Measurements from ENCODE around the gene DOCK8.

Gene DOCK8

GRCh38 chr9:318646-319045, 104.0 kb downstream of the DOCK8 start:
- no peak for DNase-seq

GRCh38 chr9:324971-325370, 110.3 kb downstream of the DOCK8 start:
- no peak for DNase-seq

GRCh38 chr9:326667-327066, 112.0 kb downstream of the DOCK8 start:
- DNase-seq = no peak

- no peak for DNase-seq
Observed at GRCh38 chr9:328453-328852, 113.8 kb downstream of the DOCK8 start.

- DNase-seq = no peak
Observed at GRCh38 chr9:331197-331596, 116.5 kb downstream of the DOCK8 start.

DNA sequence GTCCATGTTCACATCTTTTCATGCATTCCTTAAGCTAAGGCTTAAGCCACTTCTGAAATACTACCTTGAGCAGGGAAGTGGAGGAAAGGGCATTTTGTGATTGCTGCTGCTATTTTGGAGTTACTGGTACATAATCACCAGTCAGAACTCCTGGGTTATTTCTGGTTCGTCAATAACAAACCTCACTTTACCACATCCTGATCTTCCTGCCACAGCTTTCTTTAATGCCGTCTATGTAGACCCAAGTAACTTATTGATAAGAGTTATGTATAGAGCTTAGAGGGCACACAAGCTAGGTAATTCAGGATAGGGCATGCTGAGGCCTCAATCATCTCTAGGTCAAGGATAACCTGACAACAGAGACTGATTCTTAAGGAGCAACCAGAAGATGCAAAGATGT, 120.7 kb downstream of the DOCK8 start:
- no peak for DNase-seq

GRCh38 chr9:336039-336438, 121.4 kb downstream of the DOCK8 start:
- peak; percentile 78 for DNase-seq

- no peak for DNase-seq
Observed at GRCh38 chr9:338602-339001, 123.9 kb downstream of the DOCK8 start.

GRCh38 chr9:341634-342421, 127.2 kb downstream of the DOCK8 start:
- DNase-seq = no peak

- no peak for DNase-seq
Observed at GRCh38 chr9:343773-344172, 129.1 kb downstream of the DOCK8 start.

DNA sequence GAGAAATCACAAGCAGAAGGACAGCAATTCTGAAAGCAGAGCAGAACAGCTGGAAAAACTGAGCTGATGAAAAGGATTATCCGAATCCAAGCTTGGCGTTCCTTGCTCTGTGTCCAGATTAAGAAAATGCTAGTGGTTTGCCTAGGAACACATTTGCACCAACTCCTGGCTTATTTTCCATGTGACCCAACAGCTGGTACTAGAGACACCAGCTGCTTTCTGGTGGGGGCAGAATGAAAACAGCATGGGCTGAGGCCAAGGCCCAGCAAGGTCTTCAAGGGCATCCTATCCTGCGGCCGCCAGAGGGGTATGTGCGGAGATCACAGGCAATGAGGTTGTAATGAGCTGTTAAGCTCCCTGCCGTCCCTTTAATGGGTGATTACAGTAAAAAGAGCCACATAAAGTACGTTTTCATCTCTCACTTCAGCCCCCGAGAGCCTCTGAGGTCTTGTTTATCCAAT, 131.5 kb downstream of the DOCK8 start:
- no peak for DNase-seq

- DNase-seq = peak; percentile 20
Observed at GRCh38 chr9:347667-348292, 133.1 kb downstream of the DOCK8 start.

DNA sequence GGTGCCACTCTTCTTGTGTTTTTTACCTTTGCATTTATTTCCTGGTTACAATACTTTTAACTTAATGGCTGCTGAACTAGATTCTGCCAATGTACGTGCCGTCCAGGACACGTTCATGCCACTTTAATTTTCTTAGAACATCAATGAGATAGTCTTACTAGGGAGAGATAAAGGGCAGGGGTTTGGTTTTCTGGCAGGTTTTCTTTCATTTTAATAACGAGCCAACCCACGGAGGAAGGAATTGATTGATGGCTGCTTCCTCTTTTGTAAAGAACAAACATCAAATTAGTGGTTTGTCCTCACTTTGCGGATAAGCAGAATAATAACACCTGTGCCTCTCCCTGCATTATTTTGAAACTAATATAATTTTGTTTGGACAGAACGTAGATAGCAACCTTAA, 135.7 kb downstream of the DOCK8 start:
- DNase-seq = no peak

GRCh38 chr9:351916-352315, 137.3 kb downstream of the DOCK8 start:
- DNase-seq = no peak

- DNase-seq = no peak
Observed at GRCh38 chr9:353077-353476, 138.4 kb downstream of the DOCK8 start.

GRCh38 chr9:354453-354852, 139.8 kb downstream of the DOCK8 start:
- DNase-seq = no peak

- no peak for DNase-seq
Observed at GRCh38 chr9:357560-357959, 142.9 kb downstream of the DOCK8 start.

DNA sequence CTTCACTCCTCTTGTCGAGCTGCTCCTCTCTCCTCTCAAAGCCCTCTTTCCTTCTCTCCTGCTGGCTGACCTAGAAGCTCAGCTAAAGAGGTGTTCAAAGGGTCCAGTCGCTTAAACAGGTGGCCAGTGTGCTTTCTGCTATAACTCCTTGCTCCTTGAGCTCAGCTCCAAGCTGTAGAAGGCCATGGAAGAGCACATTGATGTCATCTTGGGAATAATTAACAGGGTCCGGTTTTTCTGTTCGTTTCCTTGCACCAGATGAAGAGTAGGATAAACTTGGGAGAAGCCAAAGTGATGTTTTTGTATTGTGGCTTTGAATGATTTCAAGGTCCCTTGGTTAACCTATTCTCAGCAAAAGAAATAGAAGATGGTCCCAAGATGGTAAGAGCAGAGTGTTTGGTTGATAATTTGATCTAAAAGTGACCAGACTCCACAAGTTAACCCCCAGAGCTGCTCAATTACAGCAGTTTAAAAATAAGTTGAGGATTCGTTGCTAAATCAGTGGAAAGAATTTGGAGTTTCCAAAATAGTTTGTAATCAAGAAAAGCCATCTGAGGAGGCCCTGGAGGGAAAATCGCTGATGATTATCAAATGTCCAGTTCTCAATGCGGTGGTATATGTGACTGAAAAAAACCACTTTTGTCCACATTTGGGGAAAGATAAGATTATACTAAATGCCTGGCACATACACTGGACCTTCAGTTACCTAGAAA, 148.1 kb downstream of the DOCK8 start:
- no peak for DNase-seq

DNA sequence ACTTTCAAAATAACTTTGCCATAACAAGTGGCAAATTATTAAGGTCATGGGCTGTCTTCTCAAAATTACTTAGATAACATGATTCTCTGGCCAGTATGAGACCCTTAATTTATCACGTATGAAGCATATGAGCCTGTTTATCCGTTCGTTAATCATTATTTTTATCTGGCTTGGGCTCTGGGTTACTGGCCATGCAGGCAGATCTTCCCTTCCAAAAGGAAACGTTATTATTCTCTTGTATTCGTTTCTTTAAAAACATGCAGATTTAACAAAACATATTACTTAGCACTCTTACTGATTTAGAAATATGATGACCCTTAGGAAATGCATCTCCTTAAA, 148.6 kb downstream of the DOCK8 start:
- DNase-seq = no peak

DNA sequence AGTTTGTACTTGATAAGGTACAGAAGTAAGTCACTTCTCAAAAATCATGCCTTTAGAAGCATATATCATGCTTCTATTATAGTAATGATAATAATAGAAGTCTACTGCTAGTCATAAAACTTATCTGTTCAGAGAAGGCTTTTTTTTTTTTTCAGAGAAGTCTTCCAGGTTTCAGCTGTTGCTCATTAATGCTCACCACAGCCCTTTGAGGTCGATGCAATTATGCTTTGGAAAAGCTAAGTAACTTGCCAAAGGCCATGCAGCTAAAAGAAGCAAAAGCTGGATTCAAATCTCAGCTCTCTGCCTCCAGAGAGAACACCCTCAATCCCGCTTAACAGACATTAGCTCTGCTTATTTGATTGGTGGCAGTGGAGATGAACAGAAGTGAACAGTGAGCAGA, 150.8 kb downstream of the DOCK8 start:
- no peak for DNase-seq

GRCh38 chr9:366620-367019, 152.0 kb downstream of the DOCK8 start:
- no peak for DNase-seq

GRCh38 chr9:370086-370485, 155.4 kb downstream of the DOCK8 start:
- no peak for DNase-seq

DNA sequence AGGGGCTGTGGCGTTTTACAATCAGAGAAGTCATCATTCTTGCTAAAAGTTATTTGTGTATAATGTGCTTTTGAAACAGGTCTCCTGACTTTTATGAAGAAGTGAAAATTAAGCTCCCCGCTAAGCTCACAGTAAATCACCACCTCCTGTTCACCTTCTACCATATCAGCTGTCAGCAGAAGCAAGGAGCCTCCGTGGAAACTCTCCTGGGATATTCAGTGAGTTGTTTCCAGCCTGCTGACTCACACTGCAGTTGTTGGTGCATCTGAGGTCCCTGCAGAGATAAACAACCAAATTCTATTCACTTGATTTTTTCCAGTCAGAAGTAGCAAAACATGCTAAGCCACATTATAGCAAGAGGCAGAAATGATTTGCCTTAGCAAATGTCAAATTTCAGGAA, 156.7 kb downstream of the DOCK8 start:
- no peak for DNase-seq

- no peak for DNase-seq
Observed at GRCh38 chr9:372128-372527, 157.5 kb downstream of the DOCK8 start.
